ENCODE measurements around the gene ADAMTSL1. TPM values are rescaled to one million over a fixed set of nuclear protein-coding genes. Genes with fewer than 3 reads are reported as not detected.

Gene ADAMTSL1
- total and polyA plus RNA-seq, 2 experiments from 2014 or later, result 2.3 to 5.0 TPM

DNA sequence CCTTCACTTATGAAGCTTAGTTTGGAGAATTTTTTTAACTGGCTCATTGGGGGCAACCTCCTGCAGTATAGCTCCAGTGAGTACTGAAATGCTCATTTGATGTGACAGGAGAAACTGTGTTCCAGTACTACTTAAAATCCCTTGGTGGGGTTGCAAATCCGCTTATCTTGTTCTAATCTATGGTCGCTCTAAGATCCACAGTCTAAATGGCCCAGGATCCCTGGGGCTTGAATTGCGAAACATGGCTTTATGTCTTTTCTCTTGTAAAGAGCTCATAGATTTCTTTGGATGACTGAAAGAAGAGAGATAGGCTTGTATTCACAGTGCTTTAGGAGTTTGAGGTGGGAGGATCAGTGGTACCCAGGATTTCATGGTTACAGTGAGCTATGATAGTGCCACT lies 52.7 kb downstream of the ADAMTSL1 start (continued):
- TF ChIP-seq, protein P1, sequence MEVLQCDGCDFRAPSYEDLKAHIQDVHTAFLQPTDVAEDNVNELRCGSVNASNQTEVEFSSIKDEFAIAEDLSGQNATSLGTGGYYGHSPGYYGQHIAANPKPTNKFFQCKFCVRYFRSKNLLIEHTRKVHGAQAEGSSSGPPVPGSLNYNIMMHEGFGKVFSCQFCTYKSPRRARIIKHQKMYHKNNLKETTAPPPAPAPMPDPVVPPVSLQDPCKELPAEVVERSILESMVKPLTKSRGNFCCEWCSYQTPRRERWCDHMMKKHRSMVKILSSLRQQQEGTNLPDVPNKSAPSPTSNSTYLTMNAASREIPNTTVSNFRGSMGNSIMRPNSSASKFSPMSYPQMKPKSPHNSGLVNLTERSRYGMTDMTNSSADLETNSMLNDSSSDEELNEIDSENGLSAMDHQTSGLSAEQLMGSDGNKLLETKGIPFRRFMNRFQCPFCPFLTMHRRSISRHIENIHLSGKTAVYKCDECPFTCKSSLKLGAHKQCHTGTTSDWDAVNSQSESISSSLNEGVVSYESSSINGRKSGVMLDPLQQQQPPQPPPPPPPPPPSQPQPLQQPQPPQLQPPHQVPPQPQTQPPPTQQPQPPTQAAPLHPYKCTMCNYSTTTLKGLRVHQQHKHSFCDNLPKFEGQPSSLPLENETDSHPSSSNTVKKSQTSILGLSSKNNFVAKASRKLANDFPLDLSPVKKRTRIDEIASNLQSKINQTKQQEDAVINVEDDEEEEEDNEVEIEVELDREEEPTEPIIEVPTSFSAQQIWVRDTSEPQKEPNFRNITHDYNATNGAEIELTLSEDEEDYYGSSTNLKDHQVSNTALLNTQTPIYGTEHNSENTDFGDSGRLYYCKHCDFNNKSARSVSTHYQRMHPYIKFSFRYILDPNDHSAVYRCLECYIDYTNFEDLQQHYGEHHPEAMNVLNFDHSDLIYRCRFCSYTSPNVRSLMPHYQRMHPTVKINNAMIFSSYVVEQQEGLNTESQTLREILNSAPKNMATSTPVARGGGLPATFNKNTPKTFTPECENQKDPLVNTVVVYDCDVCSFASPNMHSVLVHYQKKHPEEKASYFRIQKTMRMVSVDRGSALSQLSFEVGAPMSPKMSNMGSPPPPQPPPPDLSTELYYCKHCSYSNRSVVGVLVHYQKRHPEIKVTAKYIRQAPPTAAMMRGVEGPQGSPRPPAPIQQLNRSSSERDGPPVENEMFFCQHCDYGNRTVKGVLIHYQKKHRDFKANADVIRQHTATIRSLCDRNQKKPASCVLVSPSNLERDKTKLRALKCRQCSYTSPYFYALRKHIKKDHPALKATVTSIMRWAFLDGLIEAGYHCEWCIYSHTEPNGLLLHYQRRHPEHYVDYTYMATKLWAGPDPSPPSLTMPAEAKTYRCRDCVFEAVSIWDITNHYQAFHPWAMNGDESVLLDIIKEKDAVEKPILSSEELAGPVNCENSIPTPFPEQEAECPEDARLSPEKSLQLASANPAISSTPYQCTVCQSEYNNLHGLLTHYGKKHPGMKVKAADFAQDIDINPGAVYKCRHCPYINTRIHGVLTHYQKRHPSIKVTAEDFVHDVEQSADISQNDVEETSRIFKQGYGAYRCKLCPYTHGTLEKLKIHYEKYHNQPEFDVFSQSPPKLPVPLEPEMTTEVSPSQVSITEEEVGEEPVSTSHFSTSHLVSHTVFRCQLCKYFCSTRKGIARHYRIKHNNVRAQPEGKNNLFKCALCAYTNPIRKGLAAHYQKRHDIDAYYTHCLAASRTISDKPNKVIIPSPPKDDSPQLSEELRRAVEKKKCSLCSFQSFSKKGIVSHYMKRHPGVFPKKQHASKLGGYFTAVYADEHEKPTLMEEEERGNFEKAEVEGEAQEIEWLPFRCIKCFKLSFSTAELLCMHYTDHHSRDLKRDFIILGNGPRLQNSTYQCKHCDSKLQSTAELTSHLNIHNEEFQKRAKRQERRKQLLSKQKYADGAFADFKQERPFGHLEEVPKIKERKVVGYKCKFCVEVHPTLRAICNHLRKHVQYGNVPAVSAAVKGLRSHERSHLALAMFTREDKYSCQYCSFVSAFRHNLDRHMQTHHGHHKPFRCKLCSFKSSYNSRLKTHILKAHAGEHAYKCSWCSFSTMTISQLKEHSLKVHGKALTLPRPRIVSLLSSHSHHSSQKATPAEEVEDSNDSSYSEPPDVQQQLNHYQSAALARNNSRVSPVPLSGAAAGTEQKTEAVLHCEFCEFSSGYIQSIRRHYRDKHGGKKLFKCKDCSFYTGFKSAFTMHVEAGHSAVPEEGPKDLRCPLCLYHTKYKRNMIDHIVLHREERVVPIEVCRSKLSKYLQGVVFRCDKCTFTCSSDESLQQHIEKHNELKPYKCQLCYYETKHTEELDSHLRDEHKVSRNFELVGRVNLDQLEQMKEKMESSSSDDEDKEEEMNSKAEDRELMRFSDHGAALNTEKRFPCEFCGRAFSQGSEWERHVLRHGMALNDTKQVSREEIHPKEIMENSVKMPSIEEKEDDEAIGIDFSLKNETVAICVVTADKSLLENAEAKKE (CRISPR knock-in tag; IDR thresholded peaks at IDR 0.05), result no peak
- no peak for TF ChIP-seq EZH2 (IDR thresholded peaks at IDR 0.05; ENCODE audit: low read depth, unreplicated experiment)
- TF ChIP-seq JUNB (IDR thresholded peaks at IDR 0.05; ENCODE audit: unreplicated experiment), result no peak
- TF ChIP-seq, protein P2, sequence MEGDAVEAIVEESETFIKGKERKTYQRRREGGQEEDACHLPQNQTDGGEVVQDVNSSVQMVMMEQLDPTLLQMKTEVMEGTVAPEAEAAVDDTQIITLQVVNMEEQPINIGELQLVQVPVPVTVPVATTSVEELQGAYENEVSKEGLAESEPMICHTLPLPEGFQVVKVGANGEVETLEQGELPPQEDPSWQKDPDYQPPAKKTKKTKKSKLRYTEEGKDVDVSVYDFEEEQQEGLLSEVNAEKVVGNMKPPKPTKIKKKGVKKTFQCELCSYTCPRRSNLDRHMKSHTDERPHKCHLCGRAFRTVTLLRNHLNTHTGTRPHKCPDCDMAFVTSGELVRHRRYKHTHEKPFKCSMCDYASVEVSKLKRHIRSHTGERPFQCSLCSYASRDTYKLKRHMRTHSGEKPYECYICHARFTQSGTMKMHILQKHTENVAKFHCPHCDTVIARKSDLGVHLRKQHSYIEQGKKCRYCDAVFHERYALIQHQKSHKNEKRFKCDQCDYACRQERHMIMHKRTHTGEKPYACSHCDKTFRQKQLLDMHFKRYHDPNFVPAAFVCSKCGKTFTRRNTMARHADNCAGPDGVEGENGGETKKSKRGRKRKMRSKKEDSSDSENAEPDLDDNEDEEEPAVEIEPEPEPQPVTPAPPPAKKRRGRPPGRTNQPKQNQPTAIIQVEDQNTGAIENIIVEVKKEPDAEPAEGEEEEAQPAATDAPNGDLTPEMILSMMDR (conservative IDR thresholded peaks at IDR 0.05; ENCODE audit: low read depth in 2 of 2), result no peak
- TF ChIP-seq ZNF331 (CRISPR knock-in tag; IDR thresholded peaks at IDR 0.05; ENCODE audit: low read depth), result no peak
- TF ChIP-seq NANOG (IDR thresholded peaks at IDR 0.05; ENCODE audit: borderline replicate concordance), result no peak
- TF ChIP-seq CREB1 (CRISPR knock-in tag; IDR thresholded peaks at IDR 0.05; ENCODE audit: low read depth), result no peak
